HCT116 (cell line): ENCODE results near the gene SOX1.

Experiments
- EZH2 ChIP-seq: fragments of 200-600 bp; sonication (generic); IDR thresholded peaks from 2 replicates; pipeline ENCODE4 v1.6.1; 2017; ENCODE audit warnings: antibody characterized with exemption, mixed run types
- EZH2phosphoT487 ChIP-seq: fragments of 200-600 bp; IDR thresholded peaks from 2 replicates; pipeline ENCODE4 v1.6.1; 2018; ENCODE audit warnings: antibody characterized with exemption, borderline replicate concordance
- JUND ChIP-seq: IDR thresholded peaks from 2 replicates; pipeline ENCODE4 v1.6.1; 2012
- POLR2A ChIP-seq: IDR thresholded peaks from 2 replicates; pipeline ENCODE4 v1.7.0; 2011; ENCODE audit warnings: borderline replicate concordance; ENCODE audit not compliant: insufficient read depth, insufficient read length; ENCODE audit errors: extremely low read depth
- POLR2AphosphoS5 ChIP-seq: IDR thresholded peaks from 2 replicates; pipeline ENCODE4 v1.6.1; 2011; ENCODE audit warnings: mild to moderate bottlenecking, low read depth, low read length, moderate library complexity
- RAD21 ChIP-seq: IDR thresholded peaks from 2 replicates; pipeline ENCODE4 v1.6.1; 2012; ENCODE audit warnings: low read depth, mild to moderate bottlenecking
- SIN3A ChIP-seq: IDR thresholded peaks from 2 replicates; pipeline ENCODE4 v1.6.1; 2012; ENCODE audit warnings: low read depth
- SP1 ChIP-seq: IDR thresholded peaks from 2 replicates; pipeline ENCODE4 v1.6.1; 2012; ENCODE audit warnings: low read depth
- YY1 ChIP-seq: IDR thresholded peaks from 2 replicates; pipeline ENCODE4 v1.6.1; 2011; ENCODE audit warnings: low read length, low read depth, moderate library complexity, mild to moderate bottlenecking; ENCODE audit not compliant: insufficient replicate concordance; ENCODE audit errors: extremely low read depth
- TF ChIP-seq, protein P1 (sequence below), 3 experiments: fragments of 200-600 bp in 1 of 3; sonication (generic) in 1 of 3; IDR thresholded peaks in 2 of 3; conservative IDR thresholded peaks in 1 of 3; 2 replicates each; pipeline ENCODE4 v1.5.1; 2012 to 2017; ENCODE audit warnings: low read depth in 2 of 3, low read length in 2 of 3, antibody characterized with exemption in 1 of 3, borderline replicate concordance in 1 of 3, control low read depth in 1 of 3, mild to moderate bottlenecking in 1 of 3, mixed read lengths in 1 of 3, mixed run types in 1 of 3, moderate library complexity in 1 of 3; ENCODE audit not compliant: insufficient read depth in 1 of 3
- TF ChIP-seq, protein P2 (sequence below): IDR thresholded peaks from 2 replicates; pipeline ENCODE4 v1.6.1; 2012; ENCODE audit warnings: low read depth
- TF ChIP-seq, protein P3 (sequence below): IDR thresholded peaks from 2 replicates; pipeline ENCODE4 v1.6.1; 2012
- TF ChIP-seq, protein P4 (sequence below): IDR thresholded peaks from 2 replicates; pipeline ENCODE4 v1.6.1; 2012

DNA sequence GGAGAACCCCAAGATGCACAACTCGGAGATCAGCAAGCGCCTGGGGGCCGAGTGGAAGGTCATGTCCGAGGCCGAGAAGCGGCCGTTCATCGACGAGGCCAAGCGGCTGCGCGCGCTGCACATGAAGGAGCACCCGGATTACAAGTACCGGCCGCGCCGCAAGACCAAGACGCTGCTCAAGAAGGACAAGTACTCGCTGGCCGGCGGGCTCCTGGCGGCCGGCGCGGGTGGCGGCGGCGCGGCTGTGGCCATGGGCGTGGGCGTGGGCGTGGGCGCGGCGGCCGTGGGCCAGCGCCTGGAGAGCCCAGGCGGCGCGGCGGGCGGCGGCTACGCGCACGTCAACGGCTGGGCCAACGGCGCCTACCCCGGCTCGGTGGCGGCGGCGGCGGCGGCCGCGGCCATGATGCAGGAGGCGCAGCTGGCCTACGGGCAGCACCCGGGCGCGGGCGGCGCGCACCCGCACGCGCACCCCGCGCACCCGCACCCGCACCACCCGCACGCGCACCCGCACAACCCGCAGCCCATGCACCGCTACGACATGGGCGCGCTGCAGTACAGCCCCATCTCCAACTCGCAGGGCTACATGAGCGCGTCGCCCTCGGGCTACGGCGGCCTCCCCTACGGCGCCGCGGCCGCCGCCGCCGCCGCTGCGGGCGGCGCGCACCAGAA is 1.1 kb downstream of the SOX1 start:
- TF ChIP-seq, protein P1, sequence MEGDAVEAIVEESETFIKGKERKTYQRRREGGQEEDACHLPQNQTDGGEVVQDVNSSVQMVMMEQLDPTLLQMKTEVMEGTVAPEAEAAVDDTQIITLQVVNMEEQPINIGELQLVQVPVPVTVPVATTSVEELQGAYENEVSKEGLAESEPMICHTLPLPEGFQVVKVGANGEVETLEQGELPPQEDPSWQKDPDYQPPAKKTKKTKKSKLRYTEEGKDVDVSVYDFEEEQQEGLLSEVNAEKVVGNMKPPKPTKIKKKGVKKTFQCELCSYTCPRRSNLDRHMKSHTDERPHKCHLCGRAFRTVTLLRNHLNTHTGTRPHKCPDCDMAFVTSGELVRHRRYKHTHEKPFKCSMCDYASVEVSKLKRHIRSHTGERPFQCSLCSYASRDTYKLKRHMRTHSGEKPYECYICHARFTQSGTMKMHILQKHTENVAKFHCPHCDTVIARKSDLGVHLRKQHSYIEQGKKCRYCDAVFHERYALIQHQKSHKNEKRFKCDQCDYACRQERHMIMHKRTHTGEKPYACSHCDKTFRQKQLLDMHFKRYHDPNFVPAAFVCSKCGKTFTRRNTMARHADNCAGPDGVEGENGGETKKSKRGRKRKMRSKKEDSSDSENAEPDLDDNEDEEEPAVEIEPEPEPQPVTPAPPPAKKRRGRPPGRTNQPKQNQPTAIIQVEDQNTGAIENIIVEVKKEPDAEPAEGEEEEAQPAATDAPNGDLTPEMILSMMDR (IDR thresholded peaks at IDR 0.05 in 2 of 3, conservative IDR thresholded peaks at IDR 0.05 in 1 of 3; ENCODE audit: borderline replicate concordance in 1 of 3, insufficient read depth in 1 of 3, low read depth in 2 of 3, low read length in 2 of 3) = no peak
- TF ChIP-seq EZH2 (no peak), RAD21 (no peak), POLR2AphosphoS5 (no peak), EZH2phosphoT487 (no peak), JUND (no peak), SP1 (no peak), POLR2A (no peak), YY1 (no peak), SIN3A (no peak)
- TF ChIP-seq, protein P2, sequence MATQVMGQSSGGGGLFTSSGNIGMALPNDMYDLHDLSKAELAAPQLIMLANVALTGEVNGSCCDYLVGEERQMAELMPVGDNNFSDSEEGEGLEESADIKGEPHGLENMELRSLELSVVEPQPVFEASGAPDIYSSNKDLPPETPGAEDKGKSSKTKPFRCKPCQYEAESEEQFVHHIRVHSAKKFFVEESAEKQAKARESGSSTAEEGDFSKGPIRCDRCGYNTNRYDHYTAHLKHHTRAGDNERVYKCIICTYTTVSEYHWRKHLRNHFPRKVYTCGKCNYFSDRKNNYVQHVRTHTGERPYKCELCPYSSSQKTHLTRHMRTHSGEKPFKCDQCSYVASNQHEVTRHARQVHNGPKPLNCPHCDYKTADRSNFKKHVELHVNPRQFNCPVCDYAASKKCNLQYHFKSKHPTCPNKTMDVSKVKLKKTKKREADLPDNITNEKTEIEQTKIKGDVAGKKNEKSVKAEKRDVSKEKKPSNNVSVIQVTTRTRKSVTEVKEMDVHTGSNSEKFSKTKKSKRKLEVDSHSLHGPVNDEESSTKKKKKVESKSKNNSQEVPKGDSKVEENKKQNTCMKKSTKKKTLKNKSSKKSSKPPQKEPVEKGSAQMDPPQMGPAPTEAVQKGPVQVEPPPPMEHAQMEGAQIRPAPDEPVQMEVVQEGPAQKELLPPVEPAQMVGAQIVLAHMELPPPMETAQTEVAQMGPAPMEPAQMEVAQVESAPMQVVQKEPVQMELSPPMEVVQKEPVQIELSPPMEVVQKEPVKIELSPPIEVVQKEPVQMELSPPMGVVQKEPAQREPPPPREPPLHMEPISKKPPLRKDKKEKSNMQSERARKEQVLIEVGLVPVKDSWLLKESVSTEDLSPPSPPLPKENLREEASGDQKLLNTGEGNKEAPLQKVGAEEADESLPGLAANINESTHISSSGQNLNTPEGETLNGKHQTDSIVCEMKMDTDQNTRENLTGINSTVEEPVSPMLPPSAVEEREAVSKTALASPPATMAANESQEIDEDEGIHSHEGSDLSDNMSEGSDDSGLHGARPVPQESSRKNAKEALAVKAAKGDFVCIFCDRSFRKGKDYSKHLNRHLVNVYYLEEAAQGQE = no peak
- TF ChIP-seq, protein P3, sequence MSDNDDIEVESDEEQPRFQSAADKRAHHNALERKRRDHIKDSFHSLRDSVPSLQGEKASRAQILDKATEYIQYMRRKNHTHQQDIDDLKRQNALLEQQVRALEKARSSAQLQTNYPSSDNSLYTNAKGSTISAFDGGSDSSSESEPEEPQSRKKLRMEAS = no peak
- TF ChIP-seq, protein P4, sequence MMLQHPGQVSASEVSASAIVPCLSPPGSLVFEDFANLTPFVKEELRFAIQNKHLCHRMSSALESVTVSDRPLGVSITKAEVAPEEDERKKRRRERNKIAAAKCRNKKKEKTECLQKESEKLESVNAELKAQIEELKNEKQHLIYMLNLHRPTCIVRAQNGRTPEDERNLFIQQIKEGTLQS = no peak
